GM23338 (cell line): ENCODE data around the gene ZMAT1. TPM values are rescaled to one million over a fixed set of nuclear protein-coding genes. Genes with fewer than 3 reads are reported as not detected.

Source experiments
- ATAC-seq: fragments of 200-7000 bp; cut with Tn5 transposase; 3 replicates; pipeline ENCODE4 v1.9.1; 2020
- DNase-seq: peaks from one replicate; pipeline ENCODE4 v3.0.0-alpha.2; 2015; ENCODE audit warnings: low spot score
- H2AFZ ChIP-seq: fragments of 200-600 bp; sonication (generic); 2 replicates; pipeline ENCODE4 v1.8.0; 2016; ENCODE audit warnings: antibody characterized with exemption, mild to moderate bottlenecking, moderate library complexity
- H3F3A ChIP-seq: fragments of 200-600 bp; sonication (generic); replicated peaks from 2 replicates; pipeline ENCODE4 v1.8.0; 2017; ENCODE audit warnings: antibody characterized with exemption, mixed run types, low read depth
- H3K27ac ChIP-seq: fragments of 200-600 bp; sonication (generic); 2 replicates; pipeline ENCODE4 v1.6.1; 2016; ENCODE audit warnings: low read depth
- H3K27me3 ChIP-seq: fragments of 200-600 bp; sonication (generic); 2 replicates; pipeline ENCODE4 v1.8.0; 2016; ENCODE audit warnings: mild to moderate bottlenecking, mixed run types, moderate library complexity; ENCODE audit not compliant: insufficient read depth
- H3K36me3 ChIP-seq: fragments of 200-600 bp; sonication (generic); 2 replicates; pipeline ENCODE4 v1.8.0; 2016; ENCODE audit warnings: mild to moderate bottlenecking; ENCODE audit not compliant: insufficient read depth
- H3K4me1 ChIP-seq: fragments of 200-600 bp; sonication (generic); 2 replicates; pipeline ENCODE4 v1.8.0; 2016; ENCODE audit warnings: mild to moderate bottlenecking, moderate library complexity; ENCODE audit not compliant: insufficient read depth
- H3K4me2 ChIP-seq: fragments of 200-600 bp; sonication (generic); 2 replicates; pipeline ENCODE4 v1.7.1; 2017; ENCODE audit warnings: mixed run types
- H3K4me3 ChIP-seq: fragments of 200-600 bp; sonication (generic); 2 replicates; pipeline ENCODE4 v1.6.1; 2016; ENCODE audit warnings: mixed run types
- H3K79me2 ChIP-seq: fragments of 200-600 bp; sonication (generic); replicated peaks from 2 replicates; pipeline ENCODE4 v1.8.0; 2017; ENCODE audit warnings: mild to moderate bottlenecking; ENCODE audit not compliant: insufficient read depth
- H3K9me2 ChIP-seq: fragments of 200-600 bp; sonication (generic); 2 replicates; pipeline ENCODE4 v1.8.0; 2017; ENCODE audit not compliant: insufficient read depth
- H4K20me1 ChIP-seq: fragments of 200-600 bp; sonication (generic); replicated peaks from 2 replicates; pipeline ENCODE4 v1.8.0; 2017; ENCODE audit warnings: mild to moderate bottlenecking; ENCODE audit not compliant: insufficient read depth
- H3K27ac Mint-ChIP-seq: 2 replicates; pipeline ENCODE4 v1.8.0; 2020; ENCODE audit warnings: inconsistent platforms, mild to moderate bottlenecking, moderate library complexity, mixed read lengths
- H3K27me3 Mint-ChIP-seq: 3 replicates; pipeline ENCODE4 v1.8.0; 2022; ENCODE audit warnings: low read depth, mild to moderate bottlenecking, moderate library complexity, mixed read lengths, inconsistent platforms; ENCODE audit not compliant: insufficient read depth, poor library complexity
- H3K36me3 Mint-ChIP-seq: 3 replicates; pipeline ENCODE4 v1.8.0; 2021; ENCODE audit warnings: low read depth, mild to moderate bottlenecking, inconsistent platforms, moderate library complexity, mixed read lengths
- H3K4me1 Mint-ChIP-seq: 3 replicates; pipeline ENCODE4 v1.8.0; 2020; ENCODE audit warnings: mild to moderate bottlenecking, inconsistent platforms, mixed read lengths
- H3K4me3 Mint-ChIP-seq: 3 replicates; pipeline ENCODE4 v1.8.0; 2021; ENCODE audit warnings: moderate library complexity, mild to moderate bottlenecking, inconsistent platforms, mixed read lengths
- H3K9me3 Mint-ChIP-seq: 3 replicates; pipeline ENCODE4 v1.8.0; 2020; ENCODE audit warnings: moderate library complexity, mild to moderate bottlenecking, inconsistent platforms, mixed read lengths
- CREB1 ChIP-seq: fragments of 250-450 bp; sonication (Bioruptor Pico); IDR thresholded peaks from 2 replicates; pipeline ENCODE4 v1.5.0; 2020; ENCODE audit warnings: low read depth, mild to moderate bottlenecking, moderate library complexity
- CTCF ChIP-seq, 2 experiments: fragments of 200-600 bp in 1 of 2; sonication (generic) in 1 of 2; conservative IDR thresholded peaks; 2 replicates each; pipeline versions ENCODE4 v1.5.1 to v1.6.1; 2016 to 2017; ENCODE audit warnings: antibody characterized with exemption in 2 of 2, low read depth in 2 of 2, mild to moderate bottlenecking in 2 of 2, moderate library complexity in 1 of 2
- ETS1 ChIP-seq: IDR thresholded peaks from 2 replicates; pipeline ENCODE4 v1.6.1; 2016; ENCODE audit warnings: antibody characterized with exemption
- EZH2 ChIP-seq: fragments of 200-600 bp; sonication (generic); IDR thresholded peaks from one replicate; pipeline ENCODE4 v1.8.0; 2017; ENCODE audit warnings: antibody characterized with exemption, mild to moderate bottlenecking, low read depth; ENCODE audit not compliant: unreplicated experiment
- EZH2phosphoT487 ChIP-seq: fragments of 200-600 bp; sonication (generic); IDR thresholded peaks from one replicate; pipeline ENCODE4 v1.8.1; 2018; ENCODE audit warnings: antibody characterized with exemption; ENCODE audit not compliant: unreplicated experiment
- JUNB ChIP-seq: IDR thresholded peaks from one replicate; pipeline ENCODE4 v1.6.1; 2016; ENCODE audit warnings: antibody characterized with exemption; ENCODE audit not compliant: unreplicated experiment
- NANOG ChIP-seq: IDR thresholded peaks from 2 replicates; pipeline ENCODE4 v1.6.1; 2016; ENCODE audit warnings: antibody characterized with exemption, borderline replicate concordance
- POLR2AphosphoS5 ChIP-seq: IDR thresholded peaks from 2 replicates; pipeline ENCODE4 v1.6.1; 2016; ENCODE audit warnings: antibody characterized with exemption, low read depth
- REST ChIP-seq: IDR thresholded peaks from one replicate; pipeline ENCODE4 v1.6.1; 2018; ENCODE audit warnings: antibody characterized with exemption; ENCODE audit not compliant: unreplicated experiment
- STAT1 ChIP-seq: IDR thresholded peaks from one replicate; pipeline ENCODE4 v1.6.1; 2016; ENCODE audit warnings: antibody characterized with exemption; ENCODE audit not compliant: unreplicated experiment
- ZNF114 ChIP-seq: fragments of 250-450 bp; sonication (Bioruptor Pico); IDR thresholded peaks from 2 replicates; pipeline ENCODE4 v1.5.0; 2020; ENCODE audit warnings: mild to moderate bottlenecking, moderate library complexity
- ZNF331 ChIP-seq: fragments of 250-450 bp; sonication (Bioruptor Pico); IDR thresholded peaks from 2 replicates; pipeline ENCODE4 v1.5.0; 2020; ENCODE audit warnings: low read depth, mild to moderate bottlenecking, moderate library complexity
- polyA plus RNA-seq: library from polyadenylated mRNA; unstranded; fragments of >200 nt; fragmentation: Nextera tagmentation; extraction: Ambion mirVana; gene quantifications from 2 replicates; pipeline ENCODE4 v1.2.1, GENCODE V29; 2016
- total RNA-seq: library from RNA; depleted of rRNA; stranded (reverse); fragments of >200 nt; shearing (Covaris generic); gene quantifications from 2 replicates; pipeline ENCODE4 v1.2.3, GENCODE V29; 2014
- TF ChIP-seq, protein P1 (sequence below): fragments of 250-450 bp; sonication (Bioruptor Pico); IDR thresholded peaks from 2 replicates; pipeline ENCODE4 v1.5.0; 2020; ENCODE audit warnings: mild to moderate bottlenecking, moderate library complexity

Gene ZMAT1
- total and polyA plus RNA-seq, 2 experiments from 2014 or later = 1.5 to 2.2 TPM

DNA sequence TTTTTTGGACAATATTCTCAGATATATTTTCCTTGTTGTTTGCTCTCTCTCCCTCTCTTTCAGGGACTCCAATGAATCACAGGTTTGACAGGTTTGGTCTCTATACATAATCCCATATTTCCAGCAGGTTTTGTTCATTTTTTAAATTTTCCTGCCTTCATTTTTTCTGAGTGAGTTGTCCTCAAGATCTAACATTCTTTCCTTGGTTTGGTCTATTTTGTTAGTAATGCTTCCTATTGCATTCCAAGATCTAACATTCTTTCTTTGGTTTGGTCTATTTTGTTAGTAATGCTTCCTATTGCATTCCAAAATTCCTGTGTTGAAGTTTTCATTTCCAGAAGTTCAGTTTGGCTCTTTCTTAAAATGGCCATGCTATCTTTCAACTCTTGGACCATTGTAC lies 45.3 kb upstream of the ZMAT1 start:
- DNase-seq = no peak
- Mint-ChIP-seq H3K36me3 (peaks cover 15% of the 10 kb centered on the region; the same call in 2 of the 3 replicates), H3K4me1 (peaks cover 12% of the 10 kb centered on the region), H3K4me3 (no peak overlapping the region), H3K27ac (no peak overlapping the region), H3K9me3 (peaks cover 20% of the 10 kb centered on the region), H3K27me3 (no peaks in the 10 kb centered on the region)
- no peaks in the 10 kb centered on the region for H3K4me1 ChIP-seq
- no peak overlapping the region for H3K4me2 ChIP-seq
- no peaks in the 10 kb centered on the region for H3K79me2 ChIP-seq
- no peak overlapping the region for H3K27ac ChIP-seq
- no peaks in the 10 kb centered on the region for H3K9me2 ChIP-seq
- no peaks in the 10 kb centered on the region for H3F3A ChIP-seq
- no peaks in the 10 kb centered on the region for H4K20me1 ChIP-seq
- no peak for ATAC-seq
- H3K27me3 ChIP-seq = no peaks in the 10 kb centered on the region
- no peaks in the 10 kb centered on the region for H3K36me3 ChIP-seq
- H2AFZ ChIP-seq = no peak overlapping the region
- no peak overlapping the region for H3K4me3 ChIP-seq
- TF ChIP-seq ZNF114 (CRISPR knock-in tag) (no peak), CREB1 (CRISPR knock-in tag) (no peak), ZNF331 (CRISPR knock-in tag) (no peak), POLR2AphosphoS5 (no peak), EZH2 (no peak), ETS1 (no peak), EZH2phosphoT487 (no peak), JUNB (no peak), NANOG (no peak), STAT1 (no peak), REST (no peak), CTCF (conservative IDR thresholded peaks at IDR 0.05; ENCODE audit: low read depth in 2 of 2) (no peak)
- TF ChIP-seq, protein P1, sequence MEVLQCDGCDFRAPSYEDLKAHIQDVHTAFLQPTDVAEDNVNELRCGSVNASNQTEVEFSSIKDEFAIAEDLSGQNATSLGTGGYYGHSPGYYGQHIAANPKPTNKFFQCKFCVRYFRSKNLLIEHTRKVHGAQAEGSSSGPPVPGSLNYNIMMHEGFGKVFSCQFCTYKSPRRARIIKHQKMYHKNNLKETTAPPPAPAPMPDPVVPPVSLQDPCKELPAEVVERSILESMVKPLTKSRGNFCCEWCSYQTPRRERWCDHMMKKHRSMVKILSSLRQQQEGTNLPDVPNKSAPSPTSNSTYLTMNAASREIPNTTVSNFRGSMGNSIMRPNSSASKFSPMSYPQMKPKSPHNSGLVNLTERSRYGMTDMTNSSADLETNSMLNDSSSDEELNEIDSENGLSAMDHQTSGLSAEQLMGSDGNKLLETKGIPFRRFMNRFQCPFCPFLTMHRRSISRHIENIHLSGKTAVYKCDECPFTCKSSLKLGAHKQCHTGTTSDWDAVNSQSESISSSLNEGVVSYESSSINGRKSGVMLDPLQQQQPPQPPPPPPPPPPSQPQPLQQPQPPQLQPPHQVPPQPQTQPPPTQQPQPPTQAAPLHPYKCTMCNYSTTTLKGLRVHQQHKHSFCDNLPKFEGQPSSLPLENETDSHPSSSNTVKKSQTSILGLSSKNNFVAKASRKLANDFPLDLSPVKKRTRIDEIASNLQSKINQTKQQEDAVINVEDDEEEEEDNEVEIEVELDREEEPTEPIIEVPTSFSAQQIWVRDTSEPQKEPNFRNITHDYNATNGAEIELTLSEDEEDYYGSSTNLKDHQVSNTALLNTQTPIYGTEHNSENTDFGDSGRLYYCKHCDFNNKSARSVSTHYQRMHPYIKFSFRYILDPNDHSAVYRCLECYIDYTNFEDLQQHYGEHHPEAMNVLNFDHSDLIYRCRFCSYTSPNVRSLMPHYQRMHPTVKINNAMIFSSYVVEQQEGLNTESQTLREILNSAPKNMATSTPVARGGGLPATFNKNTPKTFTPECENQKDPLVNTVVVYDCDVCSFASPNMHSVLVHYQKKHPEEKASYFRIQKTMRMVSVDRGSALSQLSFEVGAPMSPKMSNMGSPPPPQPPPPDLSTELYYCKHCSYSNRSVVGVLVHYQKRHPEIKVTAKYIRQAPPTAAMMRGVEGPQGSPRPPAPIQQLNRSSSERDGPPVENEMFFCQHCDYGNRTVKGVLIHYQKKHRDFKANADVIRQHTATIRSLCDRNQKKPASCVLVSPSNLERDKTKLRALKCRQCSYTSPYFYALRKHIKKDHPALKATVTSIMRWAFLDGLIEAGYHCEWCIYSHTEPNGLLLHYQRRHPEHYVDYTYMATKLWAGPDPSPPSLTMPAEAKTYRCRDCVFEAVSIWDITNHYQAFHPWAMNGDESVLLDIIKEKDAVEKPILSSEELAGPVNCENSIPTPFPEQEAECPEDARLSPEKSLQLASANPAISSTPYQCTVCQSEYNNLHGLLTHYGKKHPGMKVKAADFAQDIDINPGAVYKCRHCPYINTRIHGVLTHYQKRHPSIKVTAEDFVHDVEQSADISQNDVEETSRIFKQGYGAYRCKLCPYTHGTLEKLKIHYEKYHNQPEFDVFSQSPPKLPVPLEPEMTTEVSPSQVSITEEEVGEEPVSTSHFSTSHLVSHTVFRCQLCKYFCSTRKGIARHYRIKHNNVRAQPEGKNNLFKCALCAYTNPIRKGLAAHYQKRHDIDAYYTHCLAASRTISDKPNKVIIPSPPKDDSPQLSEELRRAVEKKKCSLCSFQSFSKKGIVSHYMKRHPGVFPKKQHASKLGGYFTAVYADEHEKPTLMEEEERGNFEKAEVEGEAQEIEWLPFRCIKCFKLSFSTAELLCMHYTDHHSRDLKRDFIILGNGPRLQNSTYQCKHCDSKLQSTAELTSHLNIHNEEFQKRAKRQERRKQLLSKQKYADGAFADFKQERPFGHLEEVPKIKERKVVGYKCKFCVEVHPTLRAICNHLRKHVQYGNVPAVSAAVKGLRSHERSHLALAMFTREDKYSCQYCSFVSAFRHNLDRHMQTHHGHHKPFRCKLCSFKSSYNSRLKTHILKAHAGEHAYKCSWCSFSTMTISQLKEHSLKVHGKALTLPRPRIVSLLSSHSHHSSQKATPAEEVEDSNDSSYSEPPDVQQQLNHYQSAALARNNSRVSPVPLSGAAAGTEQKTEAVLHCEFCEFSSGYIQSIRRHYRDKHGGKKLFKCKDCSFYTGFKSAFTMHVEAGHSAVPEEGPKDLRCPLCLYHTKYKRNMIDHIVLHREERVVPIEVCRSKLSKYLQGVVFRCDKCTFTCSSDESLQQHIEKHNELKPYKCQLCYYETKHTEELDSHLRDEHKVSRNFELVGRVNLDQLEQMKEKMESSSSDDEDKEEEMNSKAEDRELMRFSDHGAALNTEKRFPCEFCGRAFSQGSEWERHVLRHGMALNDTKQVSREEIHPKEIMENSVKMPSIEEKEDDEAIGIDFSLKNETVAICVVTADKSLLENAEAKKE = no peak
